HCT116 (cell line): ENCODE results near the gene C4BPB. TPM values are rescaled to one million over a fixed set of nuclear protein-coding genes. Genes with fewer than 3 reads are reported as not detected.

Experiments used
- ATAC-seq: fragments of 200-7000 bp; cut with Tn5 transposase; 2 replicates; pipeline ENCODE4 v1.9.1; 2020; ENCODE audit warnings: mild to moderate bottlenecking, moderate library complexity
- BruUV-seq: library from RNA; stranded (reverse); fragments of 400-500 nt; replicated peaks from 2 replicates; lab custom pipeline; 2021; lab: Mats Ljungman, UMichigan
- CTCF ChIA-PET: fragments of 300-600 bp; sonication (Branson Sonifier 250); formaldehyde crosslinking; loops from one replicate; lab custom pipeline; 2021; ENCODE audit warnings: antibody characterized with exemption; lab: Charles Lee
- POLR2A ChIA-PET: fragments of 300-600, 350-600 bp; sonication (Branson Sonifier 250); formaldehyde crosslinking; loops from one replicate; lab custom pipeline; 2021; ENCODE audit warnings: antibody characterized with exemption; lab: Charles Lee
- RAD21 ChIA-PET, 2 experiments: fragments of 300-600 bp; sonication (Branson Sonifier 250); formaldehyde crosslinking; loops; one replicate each; lab custom pipeline; 2023; ENCODE audit warnings: low total read pairs in 2 of 2; ENCODE audit not compliant: uncharacterized antibody in 2 of 2, unreplicated experiment in 2 of 2, low non-redundant PET in 1 of 2; lab: Charles Lee
- DNase-seq: peaks from one replicate; pipeline ENCODE4 v3.0.0-alpha.2; 2010; ENCODE audit warnings: low read depth, low spot score
- H2AFZ ChIP-seq: fragments of 200-600 bp; shearing (Covaris generic), sonication (generic); 2 replicates; pipeline ENCODE4 v1.6.1; 2017; ENCODE audit warnings: low read depth, mixed run types, mixed read lengths, antibody characterized with exemption, low read length; ENCODE audit not compliant: poor library complexity, severe bottlenecking
- H3K27ac ChIP-seq: 2 replicates; pipeline ENCODE4 v1.5.1; 2012; ENCODE audit warnings: low read depth, low read length
- H3K27me3 ChIP-seq: fragments of 200-600 bp; sonication (generic); 2 replicates; pipeline ENCODE4 v1.6.1; 2016; ENCODE audit warnings: mixed run types, low read length, mixed read lengths; ENCODE audit not compliant: insufficient read depth
- H3K36me3 ChIP-seq, 2 experiments: fragments of 200-500 bp in 1 of 2; fragments of 200-600 bp in 1 of 2; sonication (Bioruptor generic) in 1 of 2; sonication (generic) in 1 of 2; 2 replicates each; pipeline versions ENCODE4 v1.5.1 to v1.6.1; 2014 to 2016; ENCODE audit warnings: low read length in 2 of 2, inconsistent platforms in 1 of 2, mixed read lengths in 1 of 2, mixed run types in 1 of 2; ENCODE audit not compliant: insufficient read depth in 2 of 2, control insufficient read depth in 1 of 2
- H3K4me1 ChIP-seq, 2 experiments: fragments of 200-600 bp in 1 of 2; sonication (generic) in 1 of 2; 2 replicates each; pipeline versions ENCODE4 v1.5.1 to v1.6.1; 2012 to 2017; ENCODE audit warnings: low read length in 2 of 2, inconsistent platforms in 1 of 2, mild to moderate bottlenecking in 1 of 2, mixed read lengths in 1 of 2, mixed run types in 1 of 2, moderate library complexity in 1 of 2; ENCODE audit not compliant: insufficient read depth in 2 of 2, control insufficient read depth in 1 of 2
- H3K4me2 ChIP-seq: fragments of 200-600 bp; sonication (generic); 2 replicates; pipeline ENCODE4 v1.6.1; 2017; ENCODE audit warnings: mixed run types, low read length, mixed read lengths
- H3K4me3 ChIP-seq, 2 experiments: fragments of 200-600 bp in 1 of 2; sonication (generic) in 1 of 2; replicated peaks in 1 of 2; 2 replicates each; pipeline ENCODE4 v1.5.1; 2011 to 2016; ENCODE audit warnings: low read length in 2 of 2, control low read depth in 1 of 2, low read depth in 1 of 2, mild to moderate bottlenecking in 1 of 2, mixed read lengths in 1 of 2, mixed run types in 1 of 2
- H3K79me2 ChIP-seq: fragments of 200-600 bp; sonication (generic); 2 replicates; pipeline ENCODE4 v1.6.1; 2017; ENCODE audit warnings: mild to moderate bottlenecking, mixed run types, low read length, moderate library complexity, mixed read lengths; ENCODE audit not compliant: insufficient read depth
- H3K9ac ChIP-seq: fragments of 200-600 bp; sonication (generic); 2 replicates; pipeline ENCODE4 v1.6.1; 2016; ENCODE audit warnings: low read length, mixed read lengths
- H3K9me2 ChIP-seq: fragments of 200-600 bp; sonication (generic), shearing (Covaris generic); 2 replicates; pipeline ENCODE4 v1.6.1; 2017; ENCODE audit warnings: mixed run types, mild to moderate bottlenecking, moderate library complexity; ENCODE audit not compliant: insufficient read depth
- H3K9me3 ChIP-seq, 2 experiments: fragments of 200-500 bp in 1 of 2; fragments of 200-600 bp in 1 of 2; sonication (Bioruptor generic) in 1 of 2; sonication (generic) in 1 of 2; 2 replicates each; pipeline ENCODE4 v1.6.1; 2014 to 2017; ENCODE audit warnings: low read length in 2 of 2, mixed read lengths in 2 of 2, inconsistent platforms in 1 of 2, low read depth in 1 of 2, mild to moderate bottlenecking in 1 of 2, mixed run types in 1 of 2, moderate library complexity in 1 of 2; ENCODE audit not compliant: control insufficient read depth in 1 of 2, insufficient read depth in 1 of 2
- H4K20me1 ChIP-seq: fragments of 200-600 bp; sonication (generic), shearing (Covaris generic); 2 replicates; pipeline ENCODE4 v1.6.1; 2017; ENCODE audit warnings: mixed run types, mild to moderate bottlenecking, moderate library complexity; ENCODE audit not compliant: insufficient read depth
- CBX3 ChIP-seq: IDR thresholded peaks from 2 replicates; pipeline ENCODE4 v1.6.1; 2012; ENCODE audit warnings: low read depth
- EGR1 ChIP-seq: IDR thresholded peaks from 2 replicates; pipeline ENCODE4 v1.6.1; 2012; ENCODE audit warnings: low read depth
- ELF1 ChIP-seq: IDR thresholded peaks from 2 replicates; pipeline ENCODE4 v1.6.1; 2012; ENCODE audit warnings: low read depth, borderline replicate concordance
- EZH2 ChIP-seq: fragments of 200-600 bp; sonication (generic); IDR thresholded peaks from 2 replicates; pipeline ENCODE4 v1.6.1; 2017; ENCODE audit warnings: antibody characterized with exemption, mixed run types
- FOSL1 ChIP-seq: IDR thresholded peaks from 2 replicates; pipeline ENCODE4 v1.6.1; 2012; ENCODE audit warnings: low read depth
- JUND ChIP-seq: IDR thresholded peaks from 2 replicates; pipeline ENCODE4 v1.6.1; 2012
- RAD21 ChIP-seq: IDR thresholded peaks from 2 replicates; pipeline ENCODE4 v1.6.1; 2012; ENCODE audit warnings: low read depth, mild to moderate bottlenecking
- REST ChIP-seq: IDR thresholded peaks from 2 replicates; pipeline ENCODE4 v1.6.1; 2012; ENCODE audit warnings: low read depth
- SRF ChIP-seq: IDR thresholded peaks from 2 replicates; pipeline ENCODE4 v1.6.1; 2012; ENCODE audit warnings: low read depth
- ZNF274 ChIP-seq: fragments of 200-500 bp; sonication (Bioruptor generic); IDR thresholded peaks from 2 replicates; pipeline ENCODE4 v1.6.1; 2014; ENCODE audit warnings: mild to moderate bottlenecking, low read depth, low read length, inconsistent platforms
- intact Hi-C: fragments of 100-400 bp; cut with micrococcal nuclease; formaldehyde crosslinking; loops from 2 replicates; pipeline ENCODE4 v1.10.0; 2022
- total RNA-seq: library from RNA; stranded (reverse); gene quantifications from one replicate; pipeline ENCODE4 v1.2.1, GENCODE V29; 2021; ENCODE audit not compliant: unreplicated experiment
- TF ChIP-seq, protein P1 (sequence below): IDR thresholded peaks from 2 replicates; pipeline ENCODE4 v1.6.1; 2012

C4BPB gene
- total RNA-seq, 1 experiment from 2014 or later = not detected

DNA sequence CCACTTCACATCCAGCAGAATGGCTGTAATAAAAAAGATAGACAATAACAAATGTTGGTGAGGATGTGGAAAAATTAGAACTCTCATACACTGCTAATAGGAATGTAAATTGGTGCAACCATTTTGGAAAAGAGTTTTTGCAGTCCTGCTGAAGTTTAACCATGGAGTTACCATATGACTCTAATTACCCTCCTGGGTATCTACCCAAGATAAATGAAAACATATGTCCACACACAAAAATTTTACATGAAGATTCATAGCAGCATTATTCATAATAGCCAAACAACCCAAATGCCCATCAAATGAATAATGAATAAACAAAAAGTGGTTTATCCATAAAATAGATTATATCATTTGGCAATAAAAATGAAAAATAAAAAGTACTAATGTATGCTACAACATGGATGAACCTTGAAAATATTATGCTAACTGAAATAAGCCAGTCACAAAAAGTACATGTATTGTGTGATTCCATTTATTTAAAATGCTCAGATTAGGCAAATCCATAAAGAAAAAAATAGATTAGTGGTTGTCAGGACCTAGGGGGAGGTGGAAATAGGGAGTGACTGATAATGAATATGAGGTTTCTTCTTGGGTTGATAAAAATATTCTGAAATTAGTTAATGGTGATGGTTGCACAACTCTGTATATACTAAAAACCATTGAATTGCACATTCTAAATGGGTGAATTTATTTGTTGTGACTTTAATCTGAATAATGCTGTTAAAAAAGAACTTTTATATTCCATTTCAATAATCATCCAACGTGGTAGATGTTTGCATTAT is 41.8 kb downstream of the C4BPB start:
- TF ChIP-seq SRF (no peak), REST (no peak), FOSL1 (no peak), ZNF274 (no peak)

DNA sequence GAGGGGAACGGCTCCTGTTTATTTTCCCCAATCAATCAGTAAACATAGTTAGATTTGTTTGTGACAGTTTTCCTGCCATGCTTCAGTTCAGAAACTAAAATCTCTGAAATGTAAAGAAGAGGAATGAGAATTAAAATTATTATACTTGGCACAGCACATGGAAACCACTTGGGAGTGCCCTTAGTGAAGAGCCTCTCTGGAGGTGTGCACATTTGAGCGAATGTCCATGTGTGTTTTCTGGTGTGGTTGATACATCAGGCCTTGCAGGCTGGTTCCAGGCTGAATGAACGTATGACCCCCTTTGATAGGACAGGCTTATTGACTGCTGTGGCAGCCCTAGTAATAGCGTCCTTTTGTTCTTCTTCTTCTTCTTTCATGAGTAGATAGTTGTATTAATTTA is 42.5 kb downstream of the C4BPB start:
- Histone ChIP-seq H3K9me2 (no peaks in the 10 kb centered on the region), H4K20me1 (no peaks in the 10 kb centered on the region), H3K79me2 (no peaks in the 10 kb centered on the region), H3K9me3 (no peaks in the 10 kb centered on the region; a peak in 1 of 4 replicates), H3K36me3 (no peaks in the 10 kb centered on the region), H3K4me2 (no peak overlapping the region), H2AFZ (no peak overlapping the region), H3K27ac (no peak overlapping the region), H3K27me3 (no peaks in the 10 kb centered on the region), H3K4me3 (no peak overlapping the region), H3K4me1 (no peaks in the 10 kb centered on the region), H3K9ac (no peak overlapping the region)
- ATAC-seq (no peak), DNase-seq (no peak)
- POLR2A ChIA-PET = no interaction called here
- RAD21 ChIA-PET = no interaction called here
- intact Hi-C loops = no loop called here
- CTCF ChIA-PET = no interaction called here
- no TSS peak for BruUV-seq
- TF ChIP-seq JUND (no peak), REST (no peak), EZH2 (no peak), RAD21 (no peak), EGR1 (no peak), ELF1 (no peak), CBX3 (no peak)
- TF ChIP-seq, protein P1, sequence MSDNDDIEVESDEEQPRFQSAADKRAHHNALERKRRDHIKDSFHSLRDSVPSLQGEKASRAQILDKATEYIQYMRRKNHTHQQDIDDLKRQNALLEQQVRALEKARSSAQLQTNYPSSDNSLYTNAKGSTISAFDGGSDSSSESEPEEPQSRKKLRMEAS = no peak

More for the DNA sequence above, 41.8 kb downstream of the C4BPB start:
- Histone ChIP-seq H3K4me3 (no peak overlapping the region), H3K9me2 (no peaks in the 10 kb centered on the region), H3K27me3 (no peaks in the 10 kb centered on the region), H3K9ac (no peak overlapping the region), H3K27ac (no peak overlapping the region), H3K4me2 (no peak overlapping the region), H2AFZ (no peak overlapping the region), H3K9me3 (no peaks in the 10 kb centered on the region; a peak in 1 of 4 replicates), H4K20me1 (no peaks in the 10 kb centered on the region), H3K36me3 (no peaks in the 10 kb centered on the region), H3K4me1 (no peaks in the 10 kb centered on the region), H3K79me2 (no peaks in the 10 kb centered on the region)
- intact Hi-C loops = no loop called here
- no peak for ATAC-seq
- ChIA-PET RAD21 (no interaction called here), POLR2A (no interaction called here), CTCF (no interaction called here)
- DNase-seq = no peak
- no TSS peak for BruUV-seq
